Measurements from ENCODE around the gene PRR5L.

Gene PRR5L

DNA sequence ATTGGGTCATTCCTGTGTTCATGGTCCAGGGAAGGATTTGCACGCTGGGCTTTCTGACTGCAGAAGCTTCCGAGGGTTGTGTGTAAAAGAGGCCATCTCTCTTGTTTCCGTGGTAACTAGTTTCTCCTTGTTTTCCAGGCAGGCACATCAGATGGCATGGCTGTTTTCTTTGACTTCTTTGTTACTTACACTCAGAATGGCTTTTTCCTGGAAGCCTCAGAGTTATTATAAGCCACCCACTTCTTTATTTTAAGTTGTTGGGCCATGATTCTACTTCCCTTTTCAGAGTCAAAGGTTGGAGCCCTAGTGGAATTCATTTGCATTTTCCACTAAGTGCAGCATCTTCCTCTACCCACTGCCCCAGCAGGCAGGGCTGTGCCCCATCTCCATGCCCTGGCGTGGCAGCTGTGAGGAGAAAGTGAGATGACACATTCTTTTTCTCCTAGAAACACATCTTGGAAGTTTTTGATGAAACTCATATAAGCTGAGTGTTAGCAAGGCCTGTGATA lies 94.9 kb downstream of the PRR5L start:
- no peak for DNase-seq
- no peak for TF ChIP-seq POLR2A (IDR thresholded peaks at IDR 0.05; ENCODE audit: low read length)
- TF ChIP-seq GATA1 (IDR thresholded peaks at IDR 0.05; ENCODE audit: low read depth, low read length) = no peak

DNA sequence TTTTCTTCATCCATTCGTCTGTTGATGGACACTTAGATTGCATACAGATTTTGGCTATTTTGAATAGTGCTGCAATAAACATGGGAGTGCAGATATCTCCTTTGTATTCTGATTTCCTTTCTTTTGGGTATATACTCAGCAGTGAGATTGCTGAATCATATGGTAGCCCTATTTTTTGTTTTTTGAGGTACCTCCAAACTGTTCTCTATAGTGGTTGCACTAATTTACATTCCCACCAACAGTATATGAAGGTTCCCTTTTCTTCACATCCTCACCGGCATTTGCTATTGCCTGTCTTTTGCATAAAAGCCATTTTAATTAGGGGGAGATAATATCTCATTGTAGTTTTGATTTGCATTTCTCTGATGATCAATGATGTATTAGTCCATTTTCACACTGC lies 96.1 kb downstream of the PRR5L start:
- no peak for DNase-seq

DNA sequence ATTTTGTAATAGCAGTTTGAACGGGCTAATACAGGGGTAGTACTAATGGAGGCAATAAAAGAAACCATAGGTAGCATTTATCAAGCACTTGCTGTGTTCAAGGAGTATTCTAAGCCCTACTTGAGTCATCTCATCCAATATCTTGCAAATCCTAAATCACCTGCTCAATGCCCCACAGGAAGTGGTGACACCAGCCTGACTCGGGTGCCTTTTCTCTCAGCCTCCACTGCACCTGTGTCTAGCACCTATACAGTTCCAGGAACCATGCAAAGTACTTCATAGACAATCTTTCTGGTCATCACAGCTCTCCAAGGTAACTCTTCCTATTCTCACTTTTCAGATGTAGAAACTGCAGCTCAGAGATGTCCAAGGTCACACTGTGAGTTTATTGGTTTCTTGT lies 98.0 kb downstream of the PRR5L start:
- no peak for DNase-seq

More for the DNA sequence above, 96.1 kb downstream of the PRR5L start:
- TF ChIP-seq POLR2A (IDR thresholded peaks at IDR 0.05; ENCODE audit: low read length) = no peak

DNA sequence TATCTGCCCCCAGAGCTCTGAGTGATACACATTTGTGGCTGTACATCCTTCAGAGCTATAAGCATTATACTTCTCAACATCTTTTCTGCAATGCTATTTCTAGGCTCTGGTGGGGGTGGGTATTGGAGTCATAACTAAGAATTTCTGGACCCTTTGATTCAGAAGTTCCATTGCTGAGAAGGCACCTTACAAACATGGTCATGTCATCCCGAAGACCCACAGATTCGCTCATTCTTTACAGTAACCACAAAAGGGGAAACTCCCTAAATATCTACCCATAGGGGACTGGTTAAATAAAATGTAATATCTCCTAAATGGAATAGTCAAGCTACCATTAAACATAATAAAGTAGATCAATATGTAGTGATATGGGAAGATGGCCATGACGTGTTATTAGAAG lies 98.8 kb downstream of the PRR5L start:
- no peak for DNase-seq
- TF ChIP-seq GATA1 (IDR thresholded peaks at IDR 0.05; ENCODE audit: low read depth, low read length) (no peak), POLR2A (IDR thresholded peaks at IDR 0.05; ENCODE audit: low read length) (no peak)

More for the DNA sequence above, 98.0 kb downstream of the PRR5L start:
- no peak for TF ChIP-seq POLR2A (IDR thresholded peaks at IDR 0.05; ENCODE audit: low read length)
- TF ChIP-seq GATA1 (IDR thresholded peaks at IDR 0.05; ENCODE audit: low read depth, low read length) = no peak

DNA sequence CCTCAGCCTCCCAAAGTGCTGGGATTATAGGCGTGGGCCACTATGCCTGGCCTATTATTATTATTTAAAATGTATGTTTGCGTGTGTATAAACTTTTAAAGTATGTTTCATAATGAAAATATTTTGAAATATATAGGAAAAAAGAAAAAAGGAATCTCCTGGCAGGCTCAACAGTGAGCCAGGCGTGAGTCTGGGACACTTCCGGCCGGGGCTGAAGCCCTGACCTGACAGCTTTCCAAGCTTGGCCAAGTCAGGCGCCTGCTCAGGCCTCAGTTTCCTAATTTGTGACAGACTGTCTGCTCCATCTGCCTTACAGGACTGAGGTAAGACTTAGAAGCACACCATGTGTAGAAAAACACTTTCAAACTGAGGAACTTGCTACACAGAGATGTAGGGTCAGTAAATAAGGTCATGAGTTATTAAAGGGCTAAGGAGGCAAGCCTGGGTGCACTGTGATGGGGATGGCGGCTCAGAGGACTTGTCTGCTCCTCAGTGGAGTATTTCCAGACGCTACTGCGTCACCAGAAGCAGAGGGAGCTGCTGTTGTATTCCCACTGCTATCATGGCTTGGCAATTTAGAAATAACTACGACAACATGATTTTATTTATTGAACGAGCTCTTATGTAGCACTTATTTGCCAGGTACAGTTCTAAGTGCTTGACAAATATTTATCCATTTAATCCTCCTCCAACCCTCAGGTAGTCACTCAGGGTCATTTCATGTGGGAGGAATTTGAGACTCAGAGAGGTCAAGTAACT lies 100.1 kb downstream of the PRR5L start:
- no peak for DNase-seq
- no peak for TF ChIP-seq GATA1 (IDR thresholded peaks at IDR 0.05; ENCODE audit: low read depth, low read length)
- no peak for TF ChIP-seq POLR2A (IDR thresholded peaks at IDR 0.05; ENCODE audit: low read length)

DNA sequence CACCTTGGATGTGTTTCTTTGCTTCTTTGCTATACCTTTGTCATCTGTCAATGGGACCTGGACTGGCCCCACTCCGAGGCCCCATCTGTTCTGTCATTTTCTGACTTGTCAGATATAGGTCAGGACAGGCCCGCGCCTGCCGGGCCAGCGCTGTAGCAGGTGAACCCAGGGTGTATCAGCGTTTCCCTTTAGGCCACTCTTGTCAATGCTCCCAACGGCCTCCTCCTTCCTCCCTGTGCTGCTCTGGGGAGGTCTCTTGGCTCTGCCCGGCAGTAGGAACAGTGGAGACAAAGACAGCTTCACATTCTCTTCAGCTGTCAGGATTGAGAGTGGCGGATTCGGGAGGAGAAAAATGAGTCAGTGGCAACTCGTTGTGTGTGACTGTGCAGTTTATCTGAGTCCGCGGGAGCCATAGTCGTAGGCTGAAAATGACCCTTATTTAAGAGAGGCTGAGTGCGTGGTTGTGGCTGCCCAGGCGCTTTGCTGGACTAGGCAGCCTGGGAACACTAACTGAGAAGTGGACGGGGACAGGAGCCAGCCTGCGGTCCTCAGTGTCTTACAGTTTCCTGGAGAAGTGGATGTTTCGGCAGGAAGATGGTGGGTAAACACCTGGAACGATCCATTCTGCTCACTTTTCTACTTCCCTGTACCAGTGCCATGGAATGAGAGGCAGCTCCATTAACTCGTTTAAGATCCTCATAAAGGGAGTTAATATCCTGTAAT lies 102.3 kb downstream of the PRR5L start:
- no peak for DNase-seq
- TF ChIP-seq POLR2A (IDR thresholded peaks at IDR 0.05; ENCODE audit: low read length) (no peak), GATA1 (IDR thresholded peaks at IDR 0.05; ENCODE audit: low read depth, low read length) (no peak)

DNA sequence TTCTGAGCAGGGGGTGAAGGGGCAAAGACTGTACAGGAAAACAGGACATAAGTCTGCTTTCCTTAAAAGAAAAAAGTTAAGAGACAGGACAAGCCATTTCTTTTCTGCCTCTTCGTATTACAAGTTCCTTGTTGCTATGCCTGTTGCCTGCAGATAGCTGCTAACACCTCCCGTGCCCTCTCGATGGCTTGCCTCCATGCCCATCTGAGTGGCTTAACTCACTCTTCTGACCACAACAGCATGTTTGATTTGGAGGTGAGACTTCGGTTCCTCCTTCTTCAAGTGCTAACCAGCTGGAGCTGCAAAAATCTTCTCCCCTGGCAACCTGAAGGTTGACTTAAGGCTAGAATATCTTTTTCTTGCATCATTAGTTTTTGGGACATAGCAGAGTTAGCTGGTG lies 103.1 kb downstream of the PRR5L start:
- DNase-seq = no peak

DNA sequence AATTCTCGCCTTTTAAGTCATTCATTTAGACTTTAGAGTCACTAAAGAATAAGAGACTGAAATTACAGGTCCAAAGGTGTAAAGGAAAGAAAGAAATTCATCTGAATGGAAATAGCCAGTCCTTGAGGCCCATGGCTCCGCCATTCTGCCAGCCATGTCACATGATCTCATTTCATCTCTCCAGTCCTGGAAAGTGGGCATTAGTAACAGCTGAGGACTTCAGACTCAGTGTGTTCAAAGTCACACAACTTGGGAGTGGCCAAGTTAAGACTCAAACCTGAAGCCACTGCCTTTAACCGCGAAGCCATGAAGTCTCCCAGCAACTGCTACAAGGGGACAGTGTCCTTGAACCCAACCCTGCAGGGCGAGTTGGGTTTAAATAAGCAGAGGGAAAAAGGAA lies 103.7 kb downstream of the PRR5L start:
- no peak for DNase-seq
- TF ChIP-seq GATA1 (IDR thresholded peaks at IDR 0.05; ENCODE audit: low read depth, low read length) = no peak
- TF ChIP-seq POLR2A (IDR thresholded peaks at IDR 0.05; ENCODE audit: low read length) = no peak

More for the DNA sequence above, 103.1 kb downstream of the PRR5L start:
- no peak for TF ChIP-seq GATA1 (IDR thresholded peaks at IDR 0.05; ENCODE audit: low read depth, low read length)
- no peak for TF ChIP-seq POLR2A (IDR thresholded peaks at IDR 0.05; ENCODE audit: low read length)

DNA sequence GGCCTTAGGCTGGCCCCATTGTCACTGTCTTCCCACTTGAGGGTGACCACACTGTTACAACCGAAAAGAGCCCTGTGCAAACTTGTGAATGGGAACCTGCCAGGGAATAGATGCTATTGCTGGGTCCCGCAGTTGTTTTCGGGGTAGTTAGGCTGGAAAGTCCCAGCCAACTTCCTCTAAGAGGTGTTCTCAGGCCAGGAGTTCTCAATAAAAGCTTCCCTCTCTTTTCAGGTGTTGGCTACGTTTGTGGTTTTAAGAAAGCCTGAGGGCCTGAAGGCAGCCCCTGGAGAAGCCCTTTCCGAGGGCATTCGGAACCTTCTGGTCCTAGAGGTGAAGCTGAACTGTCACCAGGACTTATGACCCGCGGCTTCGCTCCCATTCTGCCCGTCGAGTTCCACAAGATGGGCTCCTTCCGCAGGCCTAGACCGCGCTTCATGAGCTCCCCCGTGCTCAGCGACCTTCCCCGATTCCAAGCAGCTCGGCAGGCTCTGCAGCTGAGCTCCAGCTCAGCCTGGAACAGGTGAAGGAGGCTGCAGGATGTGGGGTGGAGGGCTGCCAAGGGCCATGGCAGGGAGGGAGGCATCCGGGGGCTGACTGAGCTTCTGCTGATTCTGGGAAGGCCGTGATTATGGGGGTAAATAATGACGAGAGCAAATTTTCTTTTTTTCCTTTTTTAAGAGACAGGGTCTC lies 104.8 kb downstream of the PRR5L start:
- DNase-seq = no peak
- TF ChIP-seq POLR2A (IDR thresholded peaks at IDR 0.05; ENCODE audit: low read length) (no peak), GATA1 (IDR thresholded peaks at IDR 0.05; ENCODE audit: low read depth, low read length) (no peak)

DNA sequence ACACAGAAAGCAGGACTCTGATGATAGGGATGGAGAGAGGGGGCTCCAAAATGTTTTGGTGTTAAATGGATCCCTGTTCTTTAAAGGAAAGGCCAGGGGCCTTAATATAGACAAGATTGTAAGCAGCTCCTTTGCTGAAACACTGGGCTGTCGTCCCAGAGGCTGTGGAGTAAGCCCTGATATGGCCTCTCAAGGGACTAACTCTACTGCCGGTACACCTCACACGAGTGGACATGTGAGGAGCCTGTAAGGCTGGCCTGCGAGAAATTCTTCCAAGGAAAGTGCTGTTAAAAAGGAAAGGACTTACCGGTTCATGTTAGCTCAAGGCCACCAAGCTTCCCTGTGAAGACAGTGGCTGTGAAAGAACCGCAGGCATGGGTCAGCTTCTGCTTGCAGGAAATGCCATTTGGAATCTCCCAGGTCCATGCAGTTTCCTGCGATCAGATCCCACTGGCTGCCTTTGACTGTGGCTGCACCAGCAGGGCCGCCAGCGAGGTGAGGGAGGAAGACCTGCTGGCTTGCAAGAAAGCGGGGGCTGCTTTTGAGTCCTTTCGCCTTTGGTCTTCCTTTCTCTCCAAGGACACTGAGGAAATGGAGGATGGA lies 106.6 kb downstream of the PRR5L start:
- no peak for TF ChIP-seq GATA1 (IDR thresholded peaks at IDR 0.05; ENCODE audit: low read depth, low read length)
- TF ChIP-seq POLR2A (IDR thresholded peaks at IDR 0.05; ENCODE audit: low read length) = no peak
- DNase-seq = no peak

DNA sequence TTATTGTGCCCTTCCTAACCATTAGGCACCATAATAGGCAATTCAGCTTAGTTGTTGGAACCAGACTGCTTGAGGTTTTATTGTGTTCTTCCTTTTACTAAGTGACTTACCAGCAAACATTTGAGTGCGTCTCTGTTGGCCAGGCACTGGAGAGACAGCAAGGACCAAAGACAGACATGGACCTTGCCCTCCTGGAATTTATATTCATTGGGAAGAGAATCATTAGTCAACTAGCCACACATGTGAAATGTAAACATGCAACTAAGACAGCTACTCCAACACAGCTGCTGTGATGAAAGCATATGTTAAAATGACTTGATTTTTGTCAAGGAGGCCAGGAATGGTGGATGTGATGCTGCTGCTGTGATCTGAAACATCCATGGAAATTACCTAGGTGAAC lies 107.6 kb downstream of the PRR5L start:
- DNase-seq = no peak
- no peak for TF ChIP-seq POLR2A (IDR thresholded peaks at IDR 0.05; ENCODE audit: low read length)
- no peak for TF ChIP-seq GATA1 (IDR thresholded peaks at IDR 0.05; ENCODE audit: low read depth, low read length)

DNA sequence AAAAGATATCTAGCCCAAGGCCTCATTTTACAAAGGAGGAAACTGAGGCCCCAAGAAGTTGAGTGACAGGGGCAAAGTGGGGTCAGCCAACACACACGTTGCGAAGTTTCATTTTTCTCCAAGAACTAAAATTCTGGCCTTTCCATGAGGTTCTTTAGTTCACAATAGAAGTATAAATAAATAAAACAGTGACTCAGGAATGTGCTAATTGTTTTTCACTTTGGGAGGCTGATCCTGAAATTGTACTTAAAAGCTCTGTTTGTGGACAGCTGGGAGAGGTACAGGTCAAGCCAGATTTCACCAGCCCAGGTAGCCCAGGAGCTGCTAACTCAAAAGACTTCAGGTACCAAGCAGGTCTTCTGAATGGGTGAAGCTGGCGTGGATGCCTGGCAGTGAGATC lies 108.7 kb downstream of the PRR5L start:
- TF ChIP-seq GATA1 (IDR thresholded peaks at IDR 0.05; ENCODE audit: low read depth, low read length) (no peak), POLR2A (IDR thresholded peaks at IDR 0.05; ENCODE audit: low read length) (no peak)
- DNase-seq = no peak

DNA sequence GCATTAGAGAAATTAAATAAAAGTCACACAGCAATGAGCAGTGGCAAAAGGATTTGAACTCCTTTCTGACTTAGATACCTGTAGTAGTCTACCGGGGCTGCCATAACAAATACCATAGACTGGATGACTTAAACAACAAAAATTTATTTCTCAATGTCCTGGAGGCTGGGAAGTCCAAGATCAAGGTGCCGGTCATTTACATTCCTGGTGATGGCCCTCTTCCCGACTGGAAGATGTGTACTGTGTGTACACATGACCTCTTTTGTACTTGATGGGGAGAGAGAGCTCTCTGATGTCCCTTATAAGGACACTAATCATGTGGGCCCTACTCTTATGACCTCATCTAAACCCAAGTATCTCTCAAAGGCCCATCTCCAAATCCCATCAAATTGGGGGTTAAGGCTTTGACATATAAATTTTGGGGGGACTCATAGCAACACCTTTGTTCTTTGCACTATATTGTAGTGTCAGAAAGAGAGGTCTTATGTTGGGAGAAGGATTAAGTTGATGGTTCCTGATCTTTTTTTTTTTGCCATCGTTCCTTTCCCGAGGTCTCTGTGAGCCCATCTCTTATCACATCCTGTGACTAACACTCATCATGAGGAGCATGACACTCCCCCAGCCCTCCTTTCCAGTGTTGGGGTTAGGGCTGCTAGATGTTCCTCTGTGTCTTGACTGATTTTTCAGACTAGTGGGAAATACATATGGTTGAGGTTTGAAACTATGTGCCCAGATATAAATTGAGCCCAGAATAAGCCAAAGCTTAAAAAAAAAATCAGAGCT lies 109.7 kb downstream of the PRR5L start:
- TF ChIP-seq POLR2A (IDR thresholded peaks at IDR 0.05; ENCODE audit: low read length) (no peak), GATA1 (IDR thresholded peaks at IDR 0.05; ENCODE audit: low read depth, low read length) (no peak)
- no peak for DNase-seq

All from erythroblast (primary cell).